Activated T-cell treated with anti-CD3 and anti-CD28 coated beads, Interleukin-2, amount 50 U/mL, for 4 hours (primary cell): ENCODE data around the gene OR7G2. TPM values are rescaled to one million over a fixed set of nuclear protein-coding genes. Genes with fewer than 3 reads are reported as not detected.
A peak's percentile ranks its signal among the peaks of the same experiment; 100 is the strongest.

Experiments used
- ATAC-seq, 2 donors: fragments of 200-7000 bp; cut with Tn5 transposase; one replicate each; pipeline ENCODE4 v1.10.0; 2021
- DNase-seq: peaks from one replicate; pipeline ENCODE4 v3.0.0-alpha.2; 2020
- H3K27me3 Mint-ChIP-seq: one replicate; pipeline ENCODE4 v1.8.0; 2021; ENCODE audit warnings: low read depth, mixed read lengths
- H3K36me3 Mint-ChIP-seq: one replicate; pipeline ENCODE4 v1.8.0; 2022; ENCODE audit warnings: mixed read lengths; ENCODE audit not compliant: insufficient read depth
- H3K4me1 Mint-ChIP-seq: one replicate; pipeline ENCODE4 v1.8.0; 2021; ENCODE audit warnings: low read depth, mixed read lengths
- H3K4me3 Mint-ChIP-seq: one replicate; pipeline ENCODE4 v1.8.0; 2021; ENCODE audit warnings: mild to moderate bottlenecking, moderate library complexity, mixed read lengths
- H3K9me3 Mint-ChIP-seq: one replicate; pipeline ENCODE4 v1.8.0; 2021; ENCODE audit warnings: mixed read lengths
- total RNA-seq, 3 donors: library from RNA; stranded (reverse); gene quantifications; one replicate each; pipeline ENCODE4 v1.2.1, GENCODE V29; 2021

OR7G2 gene
- total RNA-seq: not detected

DNA sequence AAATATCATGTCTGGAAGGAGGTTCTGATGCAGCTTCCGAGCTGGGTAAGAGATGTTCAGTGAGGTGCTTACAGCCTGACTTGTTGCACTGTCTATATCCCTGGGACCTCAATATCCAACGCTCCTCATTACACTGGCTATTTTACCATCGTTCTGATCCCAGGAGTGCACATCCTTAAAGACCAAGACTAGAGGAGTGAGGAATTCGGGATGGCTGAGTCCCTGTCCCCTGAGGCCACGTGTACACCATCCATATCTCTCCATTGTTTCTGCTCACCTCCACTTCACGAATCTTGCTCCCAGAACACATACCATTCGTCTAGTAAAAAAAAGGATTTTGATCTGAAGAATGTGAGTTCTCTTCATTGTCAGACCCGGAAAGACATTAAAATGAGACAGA is at the start of gene OR7G2:
TSS of gene OR7G2 (minus strand) at position 101 of the 400 bp plus-strand sequence. CDS start 4,232 bp downstream, outside the sequence.
- Mint-ChIP-seq H3K9me3 (no peaks in the 10 kb centered on the region), H3K27me3 (peaks cover 27% of the 10 kb centered on the region), H3K36me3 (no peaks in the 10 kb centered on the region), H3K4me1 (no peaks in the 10 kb centered on the region), H3K4me3 (no peak within 1 kb of the TSS)
- ATAC-seq: no peak
- DNase-seq: no peak

DNA sequence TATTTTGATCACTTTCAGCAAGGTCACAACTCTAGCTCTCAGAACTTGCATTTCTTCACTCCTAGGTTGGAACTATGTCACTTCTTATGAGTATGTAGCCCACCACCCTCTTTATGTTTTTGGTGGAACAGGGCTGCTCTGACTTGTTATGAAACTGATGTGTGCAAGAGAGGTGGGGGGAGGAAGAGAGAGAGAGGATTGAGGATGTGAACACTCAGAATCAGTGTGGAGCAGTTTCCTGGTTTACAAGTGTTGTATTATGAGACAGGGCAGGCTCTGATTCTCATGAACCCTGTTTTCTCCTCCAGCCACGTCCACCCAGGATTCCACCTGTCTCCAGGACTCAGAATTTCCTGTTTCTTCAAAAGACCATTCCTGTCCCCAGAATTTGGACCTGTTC is 49.0 kb upstream of the OR7G2 start:
- peaks cover 14% of the 10 kb centered on the region for H3K9me3 Mint-ChIP-seq
- H3K4me3 Mint-ChIP-seq: no peak overlapping the region
- peaks cover 30% of the 10 kb centered on the region for H3K4me1 Mint-ChIP-seq
- peaks cover 86% of the 10 kb centered on the region for H3K36me3 Mint-ChIP-seq
- DNase-seq (no peak), ATAC-seq (no peak)
- H3K27me3 Mint-ChIP-seq: no peaks in the 10 kb centered on the region

DNA sequence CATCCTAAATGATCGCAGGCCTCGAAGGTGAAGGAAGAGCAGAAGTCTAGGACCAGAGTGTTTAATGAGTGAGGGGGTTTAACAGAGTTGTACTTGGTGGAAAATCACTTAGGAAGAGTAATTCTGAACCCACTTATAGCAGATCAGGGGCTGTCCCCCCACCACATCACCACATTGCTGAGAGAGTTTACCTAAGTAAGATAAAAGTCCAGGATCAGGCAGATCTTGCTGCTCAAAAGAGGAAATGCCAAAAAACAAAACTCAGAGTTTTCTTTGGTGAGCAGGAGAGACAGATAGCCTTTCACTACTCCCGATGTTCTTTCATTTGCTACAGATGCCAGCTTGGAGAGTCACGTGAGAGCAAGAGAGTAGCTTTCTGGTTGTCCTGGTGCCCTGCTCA is 48.3 kb upstream of the OR7G2 start:
- Mint-ChIP-seq H3K9me3 (peaks cover 14% of the 10 kb centered on the region), H3K4me3 (no peak overlapping the region), H3K27me3 (no peaks in the 10 kb centered on the region), H3K36me3 (peaks cover 86% of the 10 kb centered on the region), H3K4me1 (peaks cover 37% of the 10 kb centered on the region)
- DNase-seq: no peak
- no peak for ATAC-seq

DNA sequence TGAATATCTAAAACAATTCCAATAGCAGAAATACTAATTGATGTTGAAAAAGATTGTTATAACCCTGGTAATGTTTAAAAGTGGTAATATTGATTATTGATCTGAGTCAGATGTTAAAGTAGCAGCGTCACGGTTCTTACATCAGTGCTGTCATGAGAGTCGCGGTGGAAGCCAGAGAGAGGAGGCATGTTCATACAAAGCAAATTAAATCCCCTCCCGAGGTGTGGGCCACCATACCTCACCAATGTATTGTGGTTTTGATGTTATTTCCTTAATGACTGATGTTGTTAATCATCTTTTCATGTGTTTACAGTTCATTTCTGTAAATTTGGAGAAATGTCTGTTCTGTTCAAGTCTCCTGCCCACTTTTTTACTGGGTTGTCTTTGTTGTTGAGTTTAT is 44.1 kb upstream of the OR7G2 start:
- Mint-ChIP-seq H3K36me3 (peaks cover 86% of the 10 kb centered on the region), H3K4me3 (no peak overlapping the region), H3K4me1 (peaks cover 68% of the 10 kb centered on the region), H3K27me3 (no peaks in the 10 kb centered on the region), H3K9me3 (peaks cover 11% of the 10 kb centered on the region)
- no peak for DNase-seq
- ATAC-seq: peak; percentile 43 to 46

DNA sequence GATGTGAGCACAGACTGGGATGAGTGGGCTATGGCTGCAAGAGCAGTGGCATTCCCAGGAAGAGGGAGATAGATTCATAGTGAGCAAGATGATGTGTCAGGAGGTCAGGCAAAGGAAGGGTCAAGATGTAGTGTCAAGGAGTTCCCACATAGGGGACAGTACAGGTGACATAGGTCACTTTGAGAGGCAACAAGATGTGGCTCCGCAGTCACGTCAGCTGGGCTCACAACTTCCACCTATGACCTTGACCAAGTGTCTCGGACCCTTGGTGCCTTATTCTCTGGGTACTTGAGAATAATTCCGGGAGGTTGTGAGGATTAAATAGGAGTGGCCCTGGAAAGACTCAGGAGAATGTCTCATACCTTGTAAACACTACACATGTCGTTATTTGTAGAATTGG is 43.4 kb upstream of the OR7G2 start:
- H3K9me3 Mint-ChIP-seq: peaks cover 13% of the 10 kb centered on the region
- DNase-seq (no peak), ATAC-seq (no peak)
- H3K36me3 Mint-ChIP-seq: peaks cover 81% of the 10 kb centered on the region
- H3K27me3 Mint-ChIP-seq: no peaks in the 10 kb centered on the region
- H3K4me3 Mint-ChIP-seq: no peak overlapping the region
- peaks cover 69% of the 10 kb centered on the region for H3K4me1 Mint-ChIP-seq

DNA sequence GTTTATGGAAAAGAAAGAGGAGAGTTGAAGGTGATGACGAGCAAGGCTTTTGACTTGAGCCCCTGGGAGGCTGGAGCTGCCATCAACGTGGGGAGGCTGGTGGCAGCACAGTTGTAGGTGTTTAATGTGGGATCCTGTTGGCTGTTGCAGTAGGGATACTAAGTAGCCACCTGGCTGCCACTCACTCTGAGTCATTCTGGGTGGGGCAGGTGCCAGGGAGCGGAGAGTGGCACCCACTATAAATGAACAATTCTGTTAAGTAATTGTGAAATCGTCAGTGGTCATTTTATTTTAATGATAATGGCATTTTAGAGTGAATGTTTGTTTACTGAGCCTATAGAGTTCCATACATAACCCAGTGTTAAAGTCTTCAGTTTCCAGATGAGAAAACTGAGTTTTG is 42.7 kb upstream of the OR7G2 start:
- H3K9me3 Mint-ChIP-seq: peaks cover 16% of the 10 kb centered on the region
- ATAC-seq (no peak), DNase-seq (no peak)
- H3K4me3 Mint-ChIP-seq: no peak overlapping the region
- peaks cover 78% of the 10 kb centered on the region for H3K36me3 Mint-ChIP-seq
- no peaks in the 10 kb centered on the region for H3K27me3 Mint-ChIP-seq
- H3K4me1 Mint-ChIP-seq: peaks cover 65% of the 10 kb centered on the region

DNA sequence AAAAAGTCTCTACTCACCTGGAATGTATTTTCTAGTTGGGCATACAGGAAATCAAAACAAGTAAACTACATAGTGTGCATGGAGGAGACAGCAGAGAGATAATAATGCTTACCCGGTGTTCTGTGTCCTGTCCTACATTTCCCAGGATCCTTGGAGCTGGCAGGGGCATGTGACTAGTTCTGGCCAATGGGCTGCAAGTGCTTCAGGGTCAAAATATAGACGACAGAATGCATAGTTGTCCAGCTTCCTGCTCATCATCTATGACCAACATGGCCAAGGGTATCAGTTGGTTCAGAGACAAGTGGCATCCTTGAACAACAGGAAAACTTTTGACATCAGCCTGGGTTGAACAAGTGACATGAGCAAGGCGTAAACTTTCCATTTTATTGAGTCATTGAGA is 41.4 kb upstream of the OR7G2 start:
- no peak for ATAC-seq
- H3K9me3 Mint-ChIP-seq: peaks cover 22% of the 10 kb centered on the region

DNA sequence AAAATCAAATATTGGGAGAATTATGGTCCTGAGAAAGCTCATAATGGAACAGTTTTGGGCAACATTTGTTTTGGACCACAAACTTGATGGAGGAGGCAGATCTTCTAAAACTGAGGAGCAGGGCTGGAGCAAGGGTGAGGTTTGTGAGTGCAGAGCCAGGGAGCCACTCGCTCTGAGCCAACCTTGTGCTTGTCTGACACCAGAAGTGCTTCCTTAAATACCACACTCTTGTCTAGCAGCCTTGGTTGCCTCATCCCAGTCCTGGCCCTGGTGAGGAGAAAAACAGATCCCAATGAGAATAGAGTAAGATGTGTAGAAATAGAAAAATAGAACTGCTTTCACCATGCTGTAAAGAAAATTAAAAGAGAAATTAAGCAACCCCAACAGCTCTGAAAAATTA is 39.6 kb upstream of the OR7G2 start:
- Mint-ChIP-seq H3K27me3 (no peaks in the 10 kb centered on the region), H3K9me3 (peaks cover 22% of the 10 kb centered on the region), H3K4me1 (peaks cover 70% of the 10 kb centered on the region), H3K4me3 (no peak overlapping the region), H3K36me3 (peaks cover 73% of the 10 kb centered on the region)
- DNase-seq (no peak), ATAC-seq (no peak)

More for the DNA sequence above, 41.4 kb upstream of the OR7G2 start:
- H3K4me1 Mint-ChIP-seq: peaks cover 69% of the 10 kb centered on the region
- H3K36me3 Mint-ChIP-seq: peaks cover 79% of the 10 kb centered on the region
- DNase-seq: no peak
- no peak overlapping the region for H3K4me3 Mint-ChIP-seq
- no peaks in the 10 kb centered on the region for H3K27me3 Mint-ChIP-seq

DNA sequence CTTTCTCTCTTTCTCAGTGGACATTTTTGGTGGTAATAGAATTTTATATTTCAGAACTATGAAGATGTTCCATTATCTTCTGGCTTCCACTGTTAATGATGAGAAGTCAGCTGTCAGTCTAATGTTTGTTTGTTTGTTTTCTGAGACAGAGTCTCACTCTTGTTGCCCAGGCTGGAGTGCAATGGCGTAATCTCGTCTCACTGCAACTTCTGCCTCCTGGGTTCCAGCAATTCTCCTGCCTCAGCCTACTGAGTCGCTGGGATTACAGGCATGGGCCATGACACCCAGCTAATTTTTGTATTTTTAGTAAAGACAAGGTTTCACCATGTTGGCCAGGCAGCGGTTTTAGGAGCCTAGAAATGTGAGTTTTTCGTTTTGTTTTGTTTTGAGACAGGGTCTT is 37.6 kb upstream of the OR7G2 start:
- H3K9me3 Mint-ChIP-seq: peaks cover 11% of the 10 kb centered on the region
- H3K4me1 Mint-ChIP-seq: peaks cover 65% of the 10 kb centered on the region
- H3K36me3 Mint-ChIP-seq: peaks cover 55% of the 10 kb centered on the region
- no peaks in the 10 kb centered on the region for H3K27me3 Mint-ChIP-seq
- no peak overlapping the region for H3K4me3 Mint-ChIP-seq
- ATAC-seq: no peak
- DNase-seq: no peak

DNA sequence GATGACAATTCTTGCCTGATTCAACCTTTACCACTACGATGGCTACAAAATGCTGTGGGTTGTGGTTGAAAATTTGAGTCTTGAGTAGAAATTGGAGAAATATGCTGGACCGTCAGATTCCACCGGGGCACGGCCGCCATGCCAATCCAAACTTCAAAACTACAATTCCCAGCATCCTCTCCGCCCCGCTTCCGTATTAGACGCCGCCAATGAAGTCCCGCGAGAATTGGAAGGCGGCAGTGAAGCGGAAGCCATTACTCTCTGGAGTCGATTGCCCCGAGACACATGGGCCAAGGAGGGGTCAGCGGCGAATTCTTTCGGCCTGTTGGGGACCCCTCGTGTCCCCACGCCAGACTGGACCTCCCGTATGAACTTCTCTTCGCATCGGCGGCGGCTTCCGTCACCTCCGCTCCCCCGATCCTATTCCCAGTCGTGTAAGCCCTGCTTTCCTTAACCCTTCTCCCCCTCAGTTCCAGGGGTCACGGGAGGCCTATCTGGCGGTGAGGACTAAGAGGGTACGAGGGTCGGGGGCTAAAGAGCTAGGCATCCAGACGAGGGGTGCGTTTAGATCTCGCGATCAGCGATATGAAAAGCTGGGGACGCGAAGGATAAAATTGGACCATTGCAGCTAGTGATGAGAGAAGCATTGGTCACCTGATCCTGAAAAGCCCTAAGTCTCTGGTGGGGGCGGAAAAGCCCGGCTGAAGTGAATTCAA is 33.0 kb upstream of the OR7G2 start, which contains the start of gene ZNF317:
TSS of gene ZNF317 (plus strand) at position 239 of the 716 bp plus-strand sequence. CDS start 15,620 bp downstream, outside the sequence.
- Mint-ChIP-seq H3K4me1 (peaks cover 37% of the 10 kb centered on the region), H3K9me3 (peaks cover 6% of the 10 kb centered on the region), H3K27me3 (no peaks in the 10 kb centered on the region), H3K4me3 (peak within 1 kb of the TSS; percentile 99), H3K36me3 (peaks cover 23% of the 10 kb centered on the region)
- DNase-seq: peak; percentile 85
- peak; percentile 97 to 98 for ATAC-seq

DNA sequence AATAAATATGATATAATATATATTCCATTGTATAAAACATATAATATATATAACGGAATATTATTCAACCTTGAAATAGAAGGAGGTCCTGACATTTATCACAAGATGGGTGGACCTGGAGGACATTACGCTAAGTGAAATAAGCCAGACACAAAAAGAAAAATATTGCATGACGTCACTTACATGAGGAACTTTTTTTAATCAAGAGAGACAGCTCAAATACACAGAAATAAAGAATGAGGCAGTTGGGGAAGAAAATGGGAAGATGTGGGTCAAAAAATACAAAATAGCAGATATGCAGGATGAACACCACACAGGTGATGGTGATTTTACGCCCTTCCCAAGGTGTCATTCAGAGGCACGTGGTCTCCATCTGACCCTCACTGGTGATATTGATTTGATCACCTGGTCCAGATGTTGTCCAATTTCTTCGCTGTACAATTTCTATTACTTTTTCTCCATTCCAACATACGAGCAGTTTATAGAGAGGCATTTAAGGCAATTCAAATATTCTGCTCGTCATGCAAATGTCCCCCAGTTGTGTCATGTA is 32.4 kb upstream of the OR7G2 start:
- DNase-seq (no peak), ATAC-seq (peak in 1 of 2 donors; percentile 2)
- Mint-ChIP-seq H3K36me3 (peaks cover 20% of the 10 kb centered on the region), H3K4me1 (peaks cover 34% of the 10 kb centered on the region), H3K27me3 (no peaks in the 10 kb centered on the region), H3K9me3 (peaks cover 4% of the 10 kb centered on the region), H3K4me3 (peak overlapping the region; percentile 99)

DNA sequence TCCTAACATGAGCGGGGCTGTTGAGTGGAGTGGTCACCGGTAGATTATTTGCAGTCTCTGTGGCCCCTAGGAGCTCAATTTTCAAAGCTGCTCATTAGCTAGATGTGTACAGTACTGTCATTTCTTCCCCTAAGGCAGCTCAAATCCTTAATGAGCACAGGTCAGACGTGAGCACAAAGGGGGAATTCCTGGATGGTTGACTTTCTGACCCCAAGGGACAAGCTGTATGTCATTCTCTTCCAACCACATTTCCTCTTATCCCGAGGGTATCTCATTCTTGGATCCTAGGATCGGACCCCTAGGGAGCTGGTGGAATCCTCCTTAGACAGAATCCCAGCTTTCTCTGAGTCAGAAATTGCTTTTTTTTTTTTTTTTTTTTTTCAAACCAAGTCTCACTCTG is 25.1 kb upstream of the OR7G2 start:
- Mint-ChIP-seq H3K4me3 (no peak overlapping the region), H3K36me3 (no peaks in the 10 kb centered on the region), H3K4me1 (peaks cover 5% of the 10 kb centered on the region), H3K9me3 (no peaks in the 10 kb centered on the region), H3K27me3 (peaks cover 13% of the 10 kb centered on the region)
- DNase-seq (no peak), ATAC-seq (no peak)

DNA sequence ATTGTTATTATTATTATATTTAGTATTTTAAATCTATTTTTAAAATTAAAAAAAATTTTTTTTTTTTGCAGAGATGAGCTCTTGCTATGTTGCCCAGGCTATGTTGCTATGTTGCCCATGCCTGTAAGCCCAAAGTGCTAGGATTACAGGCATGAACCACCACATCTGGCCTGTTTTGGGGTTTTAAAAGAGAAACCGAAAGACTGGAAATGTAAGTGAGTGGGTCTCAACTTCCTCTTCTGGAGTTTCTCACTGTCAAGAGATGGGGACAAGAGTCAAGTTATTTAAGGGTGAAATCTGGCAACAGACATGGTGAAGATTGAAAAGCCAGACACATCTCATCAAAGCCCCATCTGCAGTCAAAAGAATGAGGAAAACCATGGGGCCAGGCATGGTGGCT is 23.7 kb upstream of the OR7G2 start:
- Mint-ChIP-seq H3K4me3 (no peak overlapping the region), H3K27me3 (peaks cover 26% of the 10 kb centered on the region), H3K4me1 (peaks cover 5% of the 10 kb centered on the region), H3K36me3 (no peaks in the 10 kb centered on the region), H3K9me3 (no peaks in the 10 kb centered on the region)
- ATAC-seq (no peak), DNase-seq (no peak)

DNA sequence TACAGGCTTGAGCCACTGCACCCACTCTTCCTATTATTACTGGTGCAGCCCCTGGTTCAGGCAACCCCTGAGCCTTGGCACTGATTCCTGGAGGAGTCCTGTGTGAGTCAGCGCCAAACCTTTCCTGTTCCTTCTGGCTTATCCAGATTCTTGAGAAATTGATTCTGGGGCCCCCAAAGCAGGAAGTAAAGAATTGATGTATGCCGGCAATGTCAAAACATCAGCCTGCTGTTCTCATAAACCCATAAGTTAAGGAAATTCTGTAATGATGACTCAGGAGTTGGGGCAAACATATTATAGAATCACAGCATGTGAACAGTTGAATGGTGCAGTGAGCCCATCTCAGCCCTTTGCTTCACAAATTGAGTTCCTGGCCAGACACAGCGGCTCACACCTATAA is 20.9 kb upstream of the OR7G2 start:
- peaks cover 34% of the 10 kb centered on the region for H3K27me3 Mint-ChIP-seq
- H3K4me3 Mint-ChIP-seq: no peak overlapping the region
- peaks cover 5% of the 10 kb centered on the region for H3K4me1 Mint-ChIP-seq
- ATAC-seq: no peak
- DNase-seq: no peak
- no peaks in the 10 kb centered on the region for H3K36me3 Mint-ChIP-seq
- H3K9me3 Mint-ChIP-seq: no peaks in the 10 kb centered on the region

DNA sequence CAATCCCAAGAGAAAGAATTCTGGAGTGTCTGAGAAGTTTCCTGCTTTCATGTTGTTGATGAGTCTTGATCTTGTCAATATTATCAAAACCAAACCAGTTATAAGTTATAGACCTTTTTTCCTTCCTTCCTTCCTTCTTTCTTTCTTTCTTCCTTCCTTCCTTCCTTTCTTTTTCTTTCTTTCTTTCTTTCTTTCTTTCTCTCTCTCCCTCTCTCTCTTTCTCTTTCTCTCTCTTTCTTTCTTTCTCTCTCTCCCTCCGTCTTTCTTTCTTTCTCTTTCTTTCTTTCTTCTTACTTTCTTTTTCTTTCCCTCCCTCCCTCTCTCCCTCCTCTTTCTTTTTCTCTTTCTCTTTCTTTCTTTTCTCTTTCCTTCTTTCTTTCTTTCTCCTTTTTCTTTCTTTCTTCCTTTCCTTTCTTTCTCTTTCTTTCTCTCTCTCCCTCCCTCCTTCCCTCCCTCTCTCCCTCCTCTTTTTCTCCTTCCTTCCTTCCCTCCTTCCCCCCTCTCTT is 19.7 kb upstream of the OR7G2 start, which contains the start of gene OR7G3:
TSS of gene OR7G3 (minus strand) at position 51 of the 506 bp plus-strand sequence. CDS start at position 51, 0 bp downstream.
- ATAC-seq (no peak), DNase-seq (no peak)
- peaks cover 5% of the 10 kb centered on the region for H3K4me1 Mint-ChIP-seq
- no peaks in the 10 kb centered on the region for H3K36me3 Mint-ChIP-seq
- peaks cover 37% of the 10 kb centered on the region for H3K27me3 Mint-ChIP-seq
- no peaks in the 10 kb centered on the region for H3K9me3 Mint-ChIP-seq
- no peak within 1 kb of the TSS for H3K4me3 Mint-ChIP-seq
